G401 (cell line): ENCODE data around the gene RPTOR. TPM values are rescaled to one million over a fixed set of nuclear protein-coding genes. Genes with fewer than 3 reads are reported as not detected.

Experiments
- DNase-seq: peaks from one replicate; pipeline ENCODE4 v3.0.0-alpha.2; 2015; ENCODE audit warnings: low spot score
- in situ Hi-C: cut with HindIII; loops from 2 replicates; pipeline ENCODE4 v1.10.0; 2016; ENCODE audit warnings: low sequenced_read_pairs, mixed read lengths
- total RNA-seq: library from RNA; depleted of rRNA; stranded (reverse); fragments of >200 nt; shearing (Covaris generic); gene quantifications from 2 replicates; pipeline ENCODE4 v1.2.3, GENCODE V29; 2014

The RPTOR gene
- total RNA-seq, 1 experiment from 2014 or later, result 27.7 TPM

- DNase-seq, result peak; percentile 44
- in situ Hi-C loops, result no loop called here
Observed at GRCh38 chr17:80970044-80970761, 425.6 kb downstream of the RPTOR start.

DNA sequence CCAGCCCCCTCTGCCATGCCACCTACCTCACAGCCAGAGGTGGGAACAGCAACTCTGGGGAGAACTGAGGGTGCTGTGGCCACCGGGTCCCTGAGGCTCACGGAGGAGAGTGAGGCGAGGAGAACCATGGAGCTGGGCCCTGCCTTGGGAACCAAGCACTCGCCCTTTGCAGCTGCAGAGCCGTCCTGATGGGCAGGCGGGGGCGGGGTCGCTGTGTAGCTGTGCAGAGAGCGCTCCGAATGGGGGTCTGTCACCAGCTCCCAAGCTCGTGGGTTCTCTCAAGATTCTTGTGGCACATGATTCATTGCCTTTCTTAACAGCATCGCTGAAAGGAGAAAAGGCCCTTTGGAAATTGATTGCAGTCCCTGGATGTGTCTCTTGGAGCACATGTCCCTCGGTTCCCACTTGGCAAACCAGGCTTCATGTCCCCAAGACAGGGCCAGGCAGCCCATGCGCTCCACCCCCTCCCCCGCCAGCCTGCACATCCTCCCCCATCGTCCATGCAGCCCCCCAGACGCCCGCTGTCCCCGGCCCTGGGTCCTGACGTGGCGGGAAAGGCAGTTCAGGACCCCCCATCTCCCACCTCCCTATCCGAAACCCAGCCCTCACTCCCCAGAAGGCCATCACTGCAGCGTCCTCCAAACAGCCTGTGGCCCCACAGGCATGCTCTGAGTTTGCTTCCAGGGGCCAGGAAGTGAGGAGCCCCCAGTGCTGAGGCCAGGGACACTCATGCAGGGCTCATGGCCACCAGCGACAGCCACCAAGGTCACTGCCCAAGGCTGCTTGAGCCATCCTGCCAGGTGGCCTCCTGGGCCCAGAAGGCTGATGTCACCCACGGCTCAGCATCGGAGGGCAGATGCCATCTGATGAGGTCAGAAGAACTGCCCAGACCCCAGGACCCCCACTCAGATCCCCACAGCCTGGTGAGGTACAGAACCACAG, 426.4 kb downstream of the RPTOR start:
- DNase-seq, result no peak
- in situ Hi-C loops, result no loop called here

- DNase-seq, result no peak
- in situ Hi-C loops, result no loop called here
Observed at GRCh38 chr17:80971704-80972304, 427.2 kb downstream of the RPTOR start.

DNA sequence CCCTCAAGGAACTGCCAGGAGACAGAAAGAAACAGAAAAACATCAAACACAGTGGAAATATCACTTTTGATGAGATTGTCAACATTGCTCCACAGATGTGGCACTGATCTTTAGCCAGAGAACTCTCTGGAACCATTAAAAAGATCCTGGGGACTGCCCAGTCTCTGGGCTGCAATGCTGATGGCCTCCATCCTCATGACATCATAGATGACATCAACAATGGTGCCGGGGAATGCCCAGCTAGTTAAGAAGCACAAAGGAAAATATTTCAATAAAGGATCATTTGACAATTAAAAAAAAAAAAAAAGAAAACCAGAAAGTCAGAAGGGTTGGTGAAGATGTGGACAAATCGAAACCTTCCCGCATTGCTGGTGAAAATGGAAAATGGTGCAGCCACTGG, 432.1 kb downstream of the RPTOR start:
- in situ Hi-C loops, result no loop called here
- DNase-seq, result no peak

- DNase-seq, result no peak
- in situ Hi-C loops, result no loop called here
Observed at GRCh38 chr17:80977172-80977571, 432.5 kb downstream of the RPTOR start.

GRCh38 chr17:80978499-80979497, 434.2 kb downstream of the RPTOR start:
- in situ Hi-C loops, result no loop called here
- no peak for DNase-seq

DNA sequence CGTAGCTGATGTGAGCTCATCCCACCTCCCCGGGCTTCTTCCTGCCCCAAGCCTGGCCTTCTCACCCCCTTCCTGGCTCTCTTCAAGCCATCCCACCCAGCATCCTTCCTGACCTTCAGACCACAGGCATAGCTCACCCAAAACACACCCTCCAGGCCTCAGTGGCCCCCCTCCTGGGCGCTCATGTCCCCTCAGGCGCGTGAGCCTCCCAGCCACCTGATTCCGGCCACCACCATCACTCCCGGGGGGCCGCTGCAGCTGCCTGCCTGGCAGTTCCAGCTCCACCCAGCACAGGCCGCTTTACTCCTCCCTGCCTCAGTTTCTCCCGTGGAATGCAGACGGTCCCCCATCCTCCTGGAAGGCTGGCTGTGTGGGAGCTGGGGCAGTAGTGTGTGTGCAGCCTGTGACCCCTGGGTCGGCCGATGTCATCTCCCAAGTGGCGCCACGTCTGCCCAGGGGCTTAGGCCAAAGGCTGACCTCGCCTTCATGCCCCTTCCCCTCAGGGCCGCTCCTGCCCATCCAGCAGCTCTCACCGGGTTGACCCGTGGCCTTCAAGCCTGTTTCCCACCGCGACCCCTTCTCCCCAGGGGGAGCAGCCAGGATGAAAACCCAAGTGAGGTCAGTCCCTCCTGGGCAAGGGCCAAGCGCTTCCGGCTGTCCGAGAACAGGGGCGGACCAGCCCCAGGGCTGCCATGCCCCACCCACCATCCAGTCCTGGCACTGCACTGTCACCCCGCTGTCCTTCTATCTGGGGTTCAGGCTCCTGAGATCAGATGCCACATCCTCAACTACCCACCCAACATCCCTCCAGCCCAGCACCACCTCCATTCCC, 435.1 kb downstream of the RPTOR start:
- no peak for DNase-seq
- in situ Hi-C loops, result no loop called here

DNA sequence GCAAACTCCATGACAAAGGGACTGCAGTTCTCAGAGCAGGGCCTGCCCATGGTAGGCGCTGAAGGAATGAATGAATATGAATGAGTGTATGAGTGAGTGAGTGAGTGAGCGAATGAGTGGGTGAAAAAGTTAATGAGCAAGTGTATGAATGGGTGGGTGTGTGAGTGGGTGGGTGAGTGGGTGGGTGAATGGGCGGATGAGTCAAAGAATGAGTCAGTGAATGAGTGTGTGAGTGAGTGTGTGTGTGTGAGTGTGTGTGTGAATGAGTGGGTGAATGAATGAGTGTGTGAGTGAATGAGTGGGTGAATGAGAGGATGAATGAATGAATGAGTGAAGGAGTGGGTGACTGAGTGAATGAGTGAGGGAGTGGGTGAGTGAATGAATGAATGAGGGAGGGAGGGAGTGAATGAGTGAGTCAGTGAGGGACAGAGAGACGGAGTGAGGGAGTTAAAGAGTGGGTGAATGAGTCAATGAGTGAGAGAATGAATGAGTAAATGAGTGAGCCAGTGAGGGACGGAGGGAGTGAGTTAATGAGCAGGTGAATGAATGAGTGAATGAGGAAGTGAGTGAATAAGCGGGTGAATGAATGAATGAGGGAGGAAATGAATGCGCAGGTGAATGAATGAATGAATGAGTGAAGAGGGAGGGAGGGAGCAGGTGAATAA, 435.9 kb downstream of the RPTOR start:
- in situ Hi-C loops, result no loop called here
- no peak for DNase-seq

DNA sequence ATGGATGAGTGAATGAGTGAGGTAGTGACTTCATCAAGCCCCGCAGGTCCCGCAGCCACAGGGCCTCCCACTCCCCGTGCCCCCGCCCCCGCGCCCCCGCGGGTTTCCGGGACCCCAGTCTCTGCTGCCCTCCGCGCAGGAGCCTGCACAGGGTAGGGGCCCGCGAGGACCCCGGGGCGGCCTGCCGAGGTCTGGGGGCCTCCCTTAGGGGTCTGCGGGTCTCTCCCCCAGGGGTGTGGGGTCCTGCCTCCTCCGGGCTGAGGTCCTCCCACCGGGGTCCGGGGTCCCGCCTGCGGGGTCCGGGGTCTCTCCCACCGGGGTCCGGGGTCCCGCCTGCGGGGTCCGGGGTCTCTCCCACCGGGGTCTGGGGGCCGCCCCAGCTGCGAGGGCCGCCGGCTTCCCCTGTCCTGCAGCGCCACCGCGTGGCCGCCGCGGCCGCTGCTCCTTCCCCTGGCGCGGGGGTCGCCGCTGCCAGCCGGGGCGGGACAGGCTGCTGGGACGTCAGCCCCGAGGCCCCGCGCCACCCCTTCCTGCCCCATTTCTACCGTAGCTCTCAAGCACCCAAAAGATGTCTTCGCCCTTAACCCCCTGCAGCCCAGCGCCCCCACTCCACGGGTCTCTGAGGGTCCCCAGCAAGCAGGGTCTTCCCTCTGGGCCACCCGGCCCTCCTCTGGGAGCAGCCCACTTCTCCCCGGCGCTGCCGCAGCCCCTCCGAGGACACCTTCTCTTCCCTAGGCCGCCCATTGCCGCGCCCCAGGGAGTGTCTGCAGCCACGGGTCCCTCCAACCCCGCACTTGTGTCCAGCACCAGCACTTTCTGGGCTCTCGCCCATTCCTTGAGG, 436.6 kb downstream of the RPTOR start:
- DNase-seq, result no peak

DNA sequence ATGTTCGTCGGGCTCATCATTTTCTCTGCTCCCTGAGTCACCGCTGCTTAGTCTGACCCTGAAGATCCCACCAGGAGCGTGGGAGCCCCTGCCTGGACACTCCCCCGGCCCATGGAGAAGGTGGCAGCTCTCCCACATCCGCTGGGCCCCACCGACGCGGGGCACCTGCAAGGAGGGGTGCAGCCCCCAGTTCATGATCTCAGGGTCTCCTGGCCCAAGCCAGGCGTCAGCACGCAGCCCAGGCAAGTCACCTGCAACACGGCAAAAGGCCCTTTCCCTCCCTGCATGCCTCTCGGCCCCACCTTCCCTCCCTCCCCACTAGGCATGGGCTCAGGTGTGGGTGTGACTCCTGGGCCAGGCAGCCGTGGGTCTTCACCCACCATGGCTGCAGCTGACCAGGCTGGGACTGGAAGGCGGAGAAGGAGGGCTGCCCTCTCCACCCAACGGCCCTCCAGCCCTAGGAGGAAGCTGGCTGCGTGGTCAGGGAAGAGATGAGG, 437.3 kb downstream of the RPTOR start:
- in situ Hi-C loops, result no loop called here

More for the DNA sequence above, 436.6 kb downstream of the RPTOR start:
- in situ Hi-C loops, result no loop called here

DNA sequence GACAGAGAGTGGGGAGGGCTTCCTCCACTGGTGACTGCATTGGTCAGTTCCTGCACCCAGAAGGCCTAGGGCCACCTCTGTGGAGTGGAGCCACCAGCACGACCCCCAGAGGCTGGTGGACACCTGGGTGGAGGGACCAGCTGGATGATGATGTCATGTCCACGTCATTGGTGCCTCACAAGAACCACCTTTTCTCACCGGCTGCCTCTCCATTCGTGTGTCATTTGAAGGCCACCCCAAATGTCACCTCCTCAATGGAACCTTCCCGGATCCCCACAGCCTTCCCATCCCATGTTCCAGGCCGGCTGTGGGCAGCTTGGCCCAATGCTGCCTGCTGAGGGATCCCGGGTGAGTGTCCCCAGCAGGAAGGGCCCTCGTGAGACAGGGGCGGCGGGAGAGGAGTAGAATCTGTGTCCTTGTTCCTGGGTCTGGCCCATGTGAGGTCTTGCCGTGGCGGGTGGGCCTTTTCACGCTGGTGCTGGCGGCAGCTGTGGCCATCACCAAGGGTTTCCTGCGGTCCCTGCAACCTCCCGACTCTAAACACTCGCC, 437.9 kb downstream of the RPTOR start:
- no peak for DNase-seq
- in situ Hi-C loops, result no loop called here

More for the DNA sequence above, 437.3 kb downstream of the RPTOR start:
- DNase-seq, result no peak

- no peak for DNase-seq
- in situ Hi-C loops, result no loop called here
Observed at GRCh38 chr17:80983545-80983944, 438.9 kb downstream of the RPTOR start.

DNA sequence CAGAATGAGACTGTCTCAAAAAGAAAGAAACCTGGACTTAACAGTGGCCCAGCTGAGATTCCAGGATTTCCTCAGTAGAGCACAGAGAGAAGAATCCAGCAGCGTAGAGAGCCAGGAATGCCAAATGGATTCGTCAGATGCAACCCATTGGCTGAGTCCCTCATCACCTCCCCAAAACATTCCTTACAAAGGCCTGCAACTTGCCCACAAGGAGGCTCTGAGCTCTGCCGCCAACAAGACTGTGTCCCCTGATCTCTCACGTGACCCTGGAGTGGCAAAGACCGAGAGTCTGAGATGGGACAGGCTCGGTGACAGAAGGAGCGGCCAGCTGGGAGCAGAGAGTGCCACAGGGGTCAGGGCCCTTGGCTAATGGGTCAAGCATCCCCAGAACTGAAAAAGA, 440.1 kb downstream of the RPTOR start:
- in situ Hi-C loops, result no loop called here
- DNase-seq, result peak; percentile 51

DNA sequence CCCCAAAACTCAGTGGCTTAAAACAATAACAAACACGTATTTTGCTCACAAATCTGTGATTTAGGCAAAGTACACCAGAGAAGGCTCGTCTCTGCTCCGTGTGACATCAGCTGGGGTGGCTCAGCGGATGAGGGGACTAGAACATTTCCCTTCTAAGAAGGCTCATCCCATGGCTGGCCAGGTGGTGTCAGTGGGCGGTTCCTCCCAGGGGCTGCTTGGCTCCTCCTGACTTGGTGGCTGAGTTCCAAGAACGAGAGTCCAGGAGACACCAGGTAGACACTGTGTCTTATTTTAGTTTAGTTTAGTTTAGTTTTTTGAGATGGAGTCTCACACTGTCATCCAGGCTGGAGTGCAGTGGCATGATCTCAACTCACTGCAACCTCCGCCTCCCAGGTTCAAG, 441.4 kb downstream of the RPTOR start:
- in situ Hi-C loops, result no loop called here
- DNase-seq, result no peak

GRCh38 chr17:80986816-80987475, 442.3 kb downstream of the RPTOR start:
- no peak for DNase-seq
- in situ Hi-C loops, result no loop called here
